GM19035 (cell line): ENCODE results near the gene XPO4.
"Not testable (repeated sequence)": the region's sequence is repeated elsewhere in the genome, so short reads cannot be mapped to it uniquely, and the experiment has no call there.

Experiments used
- ATAC-seq: cut with Tn5 transposase; IDR thresholded peaks from one replicate; pipeline ENCODE4 v1.9.1; 2021; ENCODE audit not compliant: unreplicated experiment

Gene XPO4

GRCh38 chr13:20891768-20892167, 10.8 kb downstream of the XPO4 start:
- ATAC-seq, result no peak

DNA sequence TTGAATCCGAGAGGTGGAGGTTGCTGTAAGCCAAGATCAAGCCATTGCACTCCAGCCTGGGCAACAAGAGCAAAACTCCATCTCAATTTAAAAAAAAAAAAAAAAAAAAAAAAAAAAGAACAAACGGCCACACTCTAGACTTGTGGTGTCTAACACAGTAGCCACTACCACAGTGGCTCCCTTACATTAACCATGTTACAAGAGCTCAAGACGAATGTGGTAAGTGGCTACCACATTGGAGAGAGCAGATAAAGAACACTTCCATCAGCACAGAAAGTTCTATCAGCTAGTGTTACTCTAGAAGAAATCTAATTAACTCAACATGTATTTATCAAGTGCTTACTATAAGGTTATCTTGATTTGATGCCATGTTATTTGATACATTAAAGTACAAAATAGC, 11.5 kb downstream of the XPO4 start:
- no peak for ATAC-seq

DNA sequence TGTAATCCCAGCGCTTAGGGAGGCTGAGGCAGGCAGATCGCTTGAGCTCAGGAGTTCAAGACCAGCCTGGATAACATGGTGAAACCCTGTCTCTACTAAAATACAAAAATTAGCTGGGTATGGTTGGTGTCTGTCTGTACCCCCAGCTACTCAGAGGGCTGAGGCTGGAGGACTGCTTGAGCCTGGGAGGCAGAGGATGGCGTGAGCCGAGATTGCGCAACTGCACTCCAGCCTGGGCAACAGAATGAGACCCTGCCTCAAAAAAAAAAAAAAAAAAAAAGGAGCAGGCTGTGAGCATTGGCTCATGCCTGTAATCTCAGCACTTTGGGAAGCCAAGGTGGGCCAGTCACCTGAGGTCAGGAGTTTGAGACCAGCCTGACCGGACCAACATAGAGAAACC, 12.0 kb downstream of the XPO4 start:
- not testable (repeated sequence) for ATAC-seq

GRCh38 chr13:20882206-20882605, 20.3 kb downstream of the XPO4 start:
- no peak for ATAC-seq

- ATAC-seq, result no peak
These were observed 24.6 kb downstream of the XPO4 start for GRCh38 chr13:20877902-20878301.

GRCh38 chr13:20876802-20877201, 25.7 kb downstream of the XPO4 start:
- ATAC-seq, result not testable (repeated sequence)

GRCh38 chr13:20874439-20874838, 28.1 kb downstream of the XPO4 start:
- not testable (repeated sequence) for ATAC-seq

DNA sequence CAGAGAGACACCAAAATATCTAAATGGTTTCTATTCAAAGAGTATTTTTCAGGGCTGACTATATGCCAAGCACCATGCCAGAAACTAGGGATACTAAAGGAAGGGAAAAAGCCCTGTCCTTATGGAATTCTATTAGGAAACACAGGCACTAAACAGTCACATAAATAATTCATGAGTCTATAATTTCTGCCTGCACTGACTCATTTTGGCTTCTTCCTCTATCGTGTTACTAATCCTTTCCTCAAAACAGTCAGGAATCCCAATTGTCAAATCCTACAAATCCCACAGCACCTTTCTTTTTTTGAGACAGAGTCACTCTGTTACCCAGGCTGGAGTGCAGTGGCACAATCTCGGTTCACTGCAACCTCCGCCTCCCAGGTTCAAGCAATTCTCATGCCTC, 29.2 kb downstream of the XPO4 start:
- ATAC-seq, result no peak

DNA sequence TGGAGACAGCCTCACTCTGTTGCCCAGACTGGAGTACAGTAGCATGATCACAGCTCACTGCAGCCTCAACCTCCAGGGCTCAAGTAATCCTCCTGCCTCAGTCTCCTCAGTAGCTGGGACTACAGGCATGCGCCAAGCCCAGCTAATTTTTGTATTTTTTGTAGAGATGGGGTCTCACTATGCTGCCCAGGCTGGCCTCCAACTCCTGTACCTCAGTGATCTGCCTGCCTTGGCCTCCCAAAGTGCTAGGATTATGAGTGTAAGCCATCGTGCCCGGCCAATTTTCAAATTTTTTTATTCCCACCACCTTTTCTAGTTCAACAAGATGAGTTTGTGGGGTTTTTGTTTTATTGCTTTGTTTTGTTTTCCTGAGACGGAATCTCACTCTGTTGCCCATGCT, 31.7 kb downstream of the XPO4 start:
- no peak for ATAC-seq

- no peak for ATAC-seq
These were observed 33.0 kb downstream of the XPO4 start for GRCh38 chr13:20869540-20869939.

- no peak for ATAC-seq
These were observed 35.1 kb downstream of the XPO4 start for GRCh38 chr13:20867408-20867807.

DNA sequence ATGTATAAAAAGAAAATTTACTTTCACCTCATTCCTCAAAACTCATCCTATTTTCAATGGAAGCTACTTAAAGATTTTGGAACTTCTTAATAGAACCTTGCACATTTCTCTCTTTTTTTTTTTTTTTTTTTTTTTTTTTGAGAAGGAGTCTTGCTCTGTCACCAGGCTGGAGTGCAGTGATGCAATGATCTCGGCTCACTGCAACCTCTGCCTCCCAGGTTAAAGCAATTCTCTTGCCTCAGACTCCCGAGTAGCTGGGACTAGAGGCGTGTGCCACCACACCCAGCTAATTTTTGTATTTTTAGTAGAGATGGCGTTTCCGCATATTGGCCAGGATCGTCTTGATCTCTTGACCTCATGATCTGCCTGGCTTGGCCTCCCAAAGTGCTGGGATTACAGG, 40.9 kb downstream of the XPO4 start:
- not testable (repeated sequence) for ATAC-seq

GRCh38 chr13:20860844-20861243, 41.7 kb downstream of the XPO4 start:
- ATAC-seq, result no peak

DNA sequence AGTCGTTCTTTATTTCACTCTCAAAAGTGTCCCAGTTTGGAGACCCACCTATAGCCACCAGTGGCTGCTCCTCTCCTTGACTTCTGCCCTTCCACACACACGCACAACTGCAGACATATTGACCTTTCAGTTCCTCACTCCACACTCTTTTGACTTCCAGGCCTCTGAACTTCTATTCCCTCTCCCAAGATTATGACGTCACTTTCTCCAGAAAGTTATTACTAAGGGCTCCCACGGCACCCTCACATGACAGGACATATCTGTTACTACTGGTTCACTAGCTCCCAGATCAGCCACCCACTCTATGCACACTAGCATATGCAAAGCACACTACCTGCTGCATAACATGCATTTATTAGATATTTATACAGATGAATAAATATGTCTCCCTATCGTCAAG, 45.9 kb downstream of the XPO4 start:
- no peak for ATAC-seq

DNA sequence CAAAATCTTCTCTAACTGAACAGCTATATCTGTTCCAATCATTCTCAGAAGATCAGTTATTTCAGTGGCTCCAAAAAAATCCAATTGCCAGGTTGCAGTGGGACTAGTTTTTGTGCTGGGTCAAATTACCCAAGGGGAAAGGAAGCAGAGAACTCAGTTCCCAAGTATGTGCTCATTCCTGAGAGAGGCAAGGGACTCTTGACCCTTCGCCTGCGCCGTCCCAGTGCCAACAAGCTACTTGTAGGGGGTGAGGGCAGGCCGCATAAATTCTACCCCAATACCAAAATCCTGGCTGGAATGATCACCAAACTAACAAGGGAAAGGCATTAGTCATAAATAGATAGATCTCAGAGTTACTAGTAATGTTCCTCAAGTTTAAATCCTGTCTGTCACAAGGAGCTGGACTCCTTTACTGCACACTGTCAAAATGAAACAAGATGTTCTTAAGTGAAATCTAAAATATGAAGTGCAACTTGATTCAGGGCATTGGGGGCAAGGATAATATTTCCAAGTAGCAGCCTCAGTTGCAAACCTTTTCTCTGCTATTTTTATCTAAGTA, 50.6 kb downstream of the XPO4 start:
- no peak for ATAC-seq

- ATAC-seq, result no peak
These were observed 53.6 kb downstream of the XPO4 start for GRCh38 chr13:20848944-20849343.

GRCh38 chr13:20848203-20848602, 54.3 kb downstream of the XPO4 start:
- no peak for ATAC-seq

DNA sequence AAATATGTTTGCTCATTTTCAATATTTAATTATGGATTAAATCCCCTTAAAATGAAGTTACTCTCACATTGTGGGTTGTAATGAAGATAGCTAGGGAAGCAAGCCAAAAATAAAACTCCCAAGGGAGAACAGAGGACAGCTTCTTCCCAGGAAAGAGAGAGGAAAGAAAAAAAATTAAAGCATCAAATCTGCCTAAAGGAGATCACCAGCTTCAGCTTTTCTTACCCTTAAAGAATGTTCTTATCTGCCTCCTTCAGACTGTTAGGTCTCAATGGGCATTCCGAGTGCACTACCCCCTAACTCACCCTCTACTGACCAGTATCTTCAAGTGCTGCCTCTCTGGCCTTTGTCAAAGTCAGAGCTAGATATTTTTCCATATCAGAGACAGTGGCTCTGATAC, 55.2 kb downstream of the XPO4 start:
- ATAC-seq, result no peak

DNA sequence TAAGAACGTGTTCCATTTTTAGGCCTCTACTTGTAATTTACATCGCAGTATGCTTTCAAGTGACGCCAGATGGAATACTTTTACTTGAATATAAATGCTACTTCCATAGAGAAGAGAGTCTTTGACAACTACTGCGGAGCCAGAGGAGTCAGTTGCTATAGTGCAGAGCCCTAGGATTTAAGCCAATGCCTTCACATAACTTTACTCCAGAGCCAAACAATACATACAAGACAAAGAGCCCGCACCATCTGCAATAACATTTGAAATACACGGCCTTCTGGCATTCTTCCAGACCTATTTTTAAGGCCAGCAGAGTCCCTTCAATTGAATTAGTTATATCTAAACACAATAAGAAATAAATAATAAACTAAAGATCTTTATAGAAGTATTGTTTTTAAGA, 59.4 kb downstream of the XPO4 start:
- ATAC-seq, result no peak

GRCh38 chr13:20840568-20840967, 62.0 kb downstream of the XPO4 start:
- ATAC-seq, result no peak

DNA sequence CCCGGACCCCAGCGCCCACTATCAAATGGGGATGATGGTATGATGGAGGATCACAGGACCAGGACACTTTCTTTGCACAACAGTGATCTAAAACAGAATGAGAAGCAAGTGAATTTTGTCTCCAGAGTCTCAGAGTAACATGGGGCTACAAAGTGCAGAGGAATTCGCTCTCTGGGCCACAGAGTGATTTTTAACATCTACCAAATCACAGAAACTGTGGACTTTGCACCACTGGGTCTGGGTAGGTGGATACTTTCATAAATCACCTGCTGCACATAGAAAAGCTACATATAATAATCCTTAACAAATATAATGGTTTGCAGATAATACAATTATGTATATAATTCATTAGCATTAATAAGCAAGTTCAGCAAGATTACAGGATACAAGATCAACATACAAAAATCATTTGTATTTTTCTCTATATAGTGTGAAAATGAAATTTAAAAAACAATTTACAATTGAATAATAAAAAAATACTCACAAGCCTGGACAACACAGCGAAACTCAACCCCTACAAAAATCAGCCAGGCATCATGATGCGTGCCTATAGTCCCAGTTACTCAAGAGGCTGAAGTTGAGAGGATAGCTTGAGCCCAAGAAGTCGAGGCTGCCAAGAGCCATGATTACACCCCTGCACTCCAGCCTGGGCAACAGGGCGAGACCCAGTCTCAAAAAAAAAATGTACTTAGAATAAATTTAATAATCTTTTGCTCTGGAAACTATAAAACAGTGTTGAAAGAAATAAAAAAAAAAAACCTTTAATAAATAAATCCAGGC, 68.5 kb downstream of the XPO4 start:
- ATAC-seq, result no peak

GRCh38 chr13:20832861-20833260, 69.7 kb downstream of the XPO4 start:
- no peak for ATAC-seq

DNA sequence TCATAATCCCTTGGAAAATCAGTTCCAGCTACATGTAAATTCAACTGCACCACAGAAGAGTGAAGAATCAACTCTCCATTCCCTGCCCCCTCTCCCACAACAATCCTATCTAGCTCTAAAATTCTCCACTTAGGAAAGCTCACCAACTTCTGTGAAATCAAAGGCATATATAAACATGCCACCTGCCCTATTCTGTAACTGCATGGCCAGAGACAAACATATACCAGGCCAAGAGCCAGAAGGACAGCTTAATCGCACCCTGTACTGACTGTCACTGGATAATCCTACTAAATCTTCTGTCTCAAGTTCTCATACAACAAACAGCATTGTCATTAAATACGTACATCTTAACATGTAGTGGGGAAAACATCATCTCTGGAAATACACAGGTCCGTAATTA, 70.6 kb downstream of the XPO4 start:
- no peak for ATAC-seq
